ENCODE results near the gene ZNRF1.

DNA sequence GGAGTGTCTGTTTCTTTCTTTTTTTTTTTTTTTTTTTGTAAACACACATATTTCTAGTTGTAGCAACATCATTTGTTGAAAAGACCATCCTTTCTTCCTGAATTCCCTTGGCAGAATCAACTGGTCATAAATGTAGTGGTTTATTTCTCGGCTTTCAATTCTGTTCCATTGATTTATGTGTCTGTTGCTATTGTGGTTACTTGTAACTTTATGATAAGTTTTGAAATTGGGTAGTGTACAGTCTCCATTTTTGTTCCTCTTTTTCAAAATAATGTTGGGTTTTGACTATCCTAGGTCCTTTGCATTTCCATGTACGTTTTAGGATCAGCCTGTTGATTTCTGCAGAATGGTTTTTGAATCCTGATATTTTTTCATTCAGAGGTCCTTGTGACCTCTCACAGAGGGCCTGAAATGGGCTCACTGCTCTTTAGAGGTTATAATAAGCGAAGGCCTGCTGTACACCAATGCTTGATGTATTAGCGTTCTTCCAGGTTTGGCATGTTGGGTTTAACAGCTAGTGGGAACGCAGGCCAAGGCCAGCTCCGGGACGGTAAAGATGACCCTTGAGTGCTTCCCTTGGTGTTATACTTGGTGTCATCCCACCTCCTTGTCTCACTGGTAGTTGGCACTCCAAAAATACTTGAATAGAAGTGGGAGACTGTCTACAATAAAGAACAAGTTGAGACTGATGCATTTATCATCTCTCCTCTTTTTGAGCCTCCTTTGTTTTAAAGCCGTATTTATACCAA is 43.8 kb downstream of the ZNRF1 start:
- TF ChIP-seq POLR2A (IDR thresholded peaks at IDR 0.05; ENCODE audit: control extremely low read depth in 1 of 2, low read depth in 2 of 2, low read length in 2 of 2) (no peak), ZNF274 (IDR thresholded peaks at IDR 0.05; ENCODE audit: borderline replicate concordance, extremely low read depth, low read length) (no peak)
- TF ChIP-seq, protein P1, sequence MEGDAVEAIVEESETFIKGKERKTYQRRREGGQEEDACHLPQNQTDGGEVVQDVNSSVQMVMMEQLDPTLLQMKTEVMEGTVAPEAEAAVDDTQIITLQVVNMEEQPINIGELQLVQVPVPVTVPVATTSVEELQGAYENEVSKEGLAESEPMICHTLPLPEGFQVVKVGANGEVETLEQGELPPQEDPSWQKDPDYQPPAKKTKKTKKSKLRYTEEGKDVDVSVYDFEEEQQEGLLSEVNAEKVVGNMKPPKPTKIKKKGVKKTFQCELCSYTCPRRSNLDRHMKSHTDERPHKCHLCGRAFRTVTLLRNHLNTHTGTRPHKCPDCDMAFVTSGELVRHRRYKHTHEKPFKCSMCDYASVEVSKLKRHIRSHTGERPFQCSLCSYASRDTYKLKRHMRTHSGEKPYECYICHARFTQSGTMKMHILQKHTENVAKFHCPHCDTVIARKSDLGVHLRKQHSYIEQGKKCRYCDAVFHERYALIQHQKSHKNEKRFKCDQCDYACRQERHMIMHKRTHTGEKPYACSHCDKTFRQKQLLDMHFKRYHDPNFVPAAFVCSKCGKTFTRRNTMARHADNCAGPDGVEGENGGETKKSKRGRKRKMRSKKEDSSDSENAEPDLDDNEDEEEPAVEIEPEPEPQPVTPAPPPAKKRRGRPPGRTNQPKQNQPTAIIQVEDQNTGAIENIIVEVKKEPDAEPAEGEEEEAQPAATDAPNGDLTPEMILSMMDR (IDR thresholded peaks at IDR 0.05; ENCODE audit: control extremely low read depth in 1 of 3, insufficient read depth in 1 of 3, low read depth in 1 of 3, low read length in 3 of 3) = no peak
- TF ChIP-seq, protein P2, sequence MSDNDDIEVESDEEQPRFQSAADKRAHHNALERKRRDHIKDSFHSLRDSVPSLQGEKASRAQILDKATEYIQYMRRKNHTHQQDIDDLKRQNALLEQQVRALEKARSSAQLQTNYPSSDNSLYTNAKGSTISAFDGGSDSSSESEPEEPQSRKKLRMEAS (IDR thresholded peaks at IDR 0.05) = no peak

All from H1 (cell line).